Mucosa of gallbladder (tissue), 1 donor: ENCODE data around the gene NELFCD. TPM values are rescaled to one million over a fixed set of nuclear protein-coding genes. Genes with fewer than 3 reads are reported as not detected.

Source experiments
- total RNA-seq: library from RNA; stranded (reverse); gene quantifications from one replicate; pipeline ENCODE4 v1.2.1, GENCODE V29; 2021
- donor health status: DM: no; HTN: no; CAD: no.

Gene NELFCD
- total RNA-seq, 1 donor from 2014 or later = 55.2 TPM

Other genes starting within 250 kb of the NELFCD start
- 1.6 TPM for gene GNAS-AS1, start 130.4 kb upstream of the NELFCD start, total RNA-seq
- 801 TPM for gene GNAS, start 128.5 kb upstream of the NELFCD start, total RNA-seq
- gene CTSZ, start 26.0 kb downstream of the NELFCD start, total RNA-seq = 101 TPM
- 0.09 TPM for gene TUBB1, start 38.2 kb downstream of the NELFCD start, total RNA-seq
- gene ATP5F1E, start 51.1 kb downstream of the NELFCD start, total RNA-seq = 60.1 TPM
- 35.0 TPM for gene PRELID3B, start 61.5 kb downstream of the NELFCD start, total RNA-seq
- gene ZNF831, start 182.6 kb downstream of the NELFCD start, total RNA-seq = 1.4 TPM